ENCODE data around the gene TTC1.

DNA sequence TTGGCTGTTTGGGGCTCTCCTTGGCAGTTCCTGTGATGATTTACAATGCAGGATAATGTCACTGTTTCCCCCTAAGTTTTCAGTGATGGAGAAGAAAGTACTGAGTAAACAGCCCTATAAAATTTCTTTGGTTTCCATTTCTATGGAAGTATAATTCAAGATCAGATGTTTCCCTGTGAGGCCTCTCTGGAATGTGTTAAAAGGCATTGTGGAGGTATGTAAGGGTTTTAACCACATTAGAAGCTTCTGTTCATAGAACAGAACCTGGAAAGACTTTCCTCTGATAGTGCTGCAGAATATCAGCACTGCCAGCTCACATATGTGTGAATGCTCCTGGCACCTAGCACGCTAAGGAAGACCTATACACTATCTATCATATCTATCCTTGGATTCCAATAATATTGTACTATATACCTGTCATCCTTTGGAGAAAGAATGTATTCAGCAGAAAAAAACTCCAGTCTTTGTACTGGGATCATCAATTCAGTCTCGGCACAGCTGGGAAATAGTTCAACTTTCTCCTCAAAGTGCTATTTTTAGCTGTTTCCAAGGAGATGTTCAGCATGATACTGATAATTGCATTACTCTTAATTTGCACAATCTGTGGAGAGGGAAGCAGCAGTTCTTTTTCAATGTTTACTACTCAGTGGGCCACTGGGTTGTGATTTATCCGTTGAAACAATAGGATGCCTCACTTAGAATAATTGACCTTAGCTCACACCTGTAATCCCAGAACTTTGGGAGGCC lies 21.9 kb downstream of the TTC1 start:
- TF ChIP-seq POLR2AphosphoS5 (IDR thresholded peaks at IDR 0.05) (no peak), POLR2A (IDR thresholded peaks at IDR 0.05) (no peak)
- TF ChIP-seq, protein P1, sequence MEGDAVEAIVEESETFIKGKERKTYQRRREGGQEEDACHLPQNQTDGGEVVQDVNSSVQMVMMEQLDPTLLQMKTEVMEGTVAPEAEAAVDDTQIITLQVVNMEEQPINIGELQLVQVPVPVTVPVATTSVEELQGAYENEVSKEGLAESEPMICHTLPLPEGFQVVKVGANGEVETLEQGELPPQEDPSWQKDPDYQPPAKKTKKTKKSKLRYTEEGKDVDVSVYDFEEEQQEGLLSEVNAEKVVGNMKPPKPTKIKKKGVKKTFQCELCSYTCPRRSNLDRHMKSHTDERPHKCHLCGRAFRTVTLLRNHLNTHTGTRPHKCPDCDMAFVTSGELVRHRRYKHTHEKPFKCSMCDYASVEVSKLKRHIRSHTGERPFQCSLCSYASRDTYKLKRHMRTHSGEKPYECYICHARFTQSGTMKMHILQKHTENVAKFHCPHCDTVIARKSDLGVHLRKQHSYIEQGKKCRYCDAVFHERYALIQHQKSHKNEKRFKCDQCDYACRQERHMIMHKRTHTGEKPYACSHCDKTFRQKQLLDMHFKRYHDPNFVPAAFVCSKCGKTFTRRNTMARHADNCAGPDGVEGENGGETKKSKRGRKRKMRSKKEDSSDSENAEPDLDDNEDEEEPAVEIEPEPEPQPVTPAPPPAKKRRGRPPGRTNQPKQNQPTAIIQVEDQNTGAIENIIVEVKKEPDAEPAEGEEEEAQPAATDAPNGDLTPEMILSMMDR (IDR thresholded peaks at IDR 0.05) = no peak
